ENCODE data around the gene SORBS2.

SORBS2 gene

GRCh38 chr4:185847352-185848097 lies 35.5 kb upstream of the SORBS2 start:
- TF ChIP-seq TOX (CRISPR knock-in tag; IDR thresholded peaks at IDR 0.05; ENCODE audit: borderline replicate concordance) (no peak), ZNF565 (CRISPR knock-in tag; conservative IDR thresholded peaks at IDR 0.05; ENCODE audit: low read depth) (no peak), ZNF8 (CRISPR knock-in tag; IDR thresholded peaks at IDR 0.05) (no peak), GLIS3 (CRISPR knock-in tag; IDR thresholded peaks at IDR 0.05) (no peak), TSHZ2 (CRISPR knock-in tag; IDR thresholded peaks at IDR 0.05) (no peak), CREB5 (CRISPR knock-in tag; IDR thresholded peaks at IDR 0.05; ENCODE audit: low read depth) (no peak), TCF4 (CRISPR knock-in tag; IDR thresholded peaks at IDR 0.05; ENCODE audit: borderline replicate concordance) (no peak), PPARA (CRISPR knock-in tag; IDR thresholded peaks at IDR 0.05; ENCODE audit: borderline replicate concordance) (no peak), PATZ1 (CRISPR knock-in tag; IDR thresholded peaks at IDR 0.05; ENCODE audit: borderline replicate concordance) (no peak), OSR1 (CRISPR knock-in tag; IDR thresholded peaks at IDR 0.05) (no peak), SNAI2 (CRISPR knock-in tag; IDR thresholded peaks at IDR 0.05) (no peak), ARNTL (CRISPR knock-in tag; IDR thresholded peaks at IDR 0.05; ENCODE audit: borderline replicate concordance, low read depth) (no peak), ZNF70 (CRISPR knock-in tag; IDR thresholded peaks at IDR 0.05) (no peak; the same call in 1 of the 2 replicates), ZFP30 (CRISPR knock-in tag; IDR thresholded peaks at IDR 0.05) (no peak), POU6F1 (CRISPR knock-in tag; IDR thresholded peaks at IDR 0.05; ENCODE audit: borderline replicate concordance, low read depth) (no peak)
- peak; percentile 95 for ATAC-seq

DNA sequence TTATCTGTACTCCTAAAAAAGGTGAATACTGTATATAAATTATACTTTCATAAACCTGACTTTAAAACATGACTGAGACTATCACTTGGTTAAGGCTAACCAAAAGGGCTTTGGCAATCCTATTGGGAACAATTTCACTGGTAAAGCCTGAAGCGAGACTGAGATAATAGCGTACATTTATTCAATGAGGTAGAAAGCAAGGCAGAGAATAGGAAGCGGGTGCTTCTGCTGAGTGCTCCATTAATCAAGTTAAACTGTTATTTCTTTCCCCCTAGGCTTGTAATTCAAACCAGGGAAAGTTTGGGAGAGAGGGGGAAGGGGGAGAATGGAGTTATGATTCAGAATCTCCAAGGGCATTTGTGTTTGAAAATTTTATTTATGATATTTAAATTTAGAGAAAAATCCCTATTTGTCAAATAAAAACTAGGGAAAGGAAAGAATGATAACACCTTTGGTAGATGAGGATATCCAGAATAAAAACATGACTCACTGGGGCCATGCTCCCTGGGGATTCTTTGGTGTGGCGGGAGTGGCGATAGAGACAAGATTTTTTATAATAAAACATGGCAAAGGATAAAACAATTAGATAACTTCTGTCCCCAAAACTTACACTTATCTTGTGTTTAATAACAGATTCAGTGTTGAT lies 34.6 kb upstream of the SORBS2 start:
- peak; percentile 39 for ATAC-seq
- TF ChIP-seq ISL1 (CRISPR knock-in tag; IDR thresholded peaks at IDR 0.05) = peak; percentile 66
- 0 out of 2 replicates have a peak, but pooled peaks have one; percentile 60 for TF ChIP-seq TCF4 (CRISPR knock-in tag; IDR thresholded peaks at IDR 0.05; ENCODE audit: borderline replicate concordance)
- no peak for TF ChIP-seq ZFP3 (CRISPR knock-in tag; IDR thresholded peaks at IDR 0.05)

- ATAC-seq = no peak
- peak; percentile 97 for TF ChIP-seq ZNF8 (CRISPR knock-in tag; IDR thresholded peaks at IDR 0.05)
- TF ChIP-seq TCF4 (CRISPR knock-in tag; IDR thresholded peaks at IDR 0.05; ENCODE audit: borderline replicate concordance) = no peak
Observed at GRCh38 chr4:185845966-185846365, 34.0 kb upstream of the SORBS2 start.

DNA sequence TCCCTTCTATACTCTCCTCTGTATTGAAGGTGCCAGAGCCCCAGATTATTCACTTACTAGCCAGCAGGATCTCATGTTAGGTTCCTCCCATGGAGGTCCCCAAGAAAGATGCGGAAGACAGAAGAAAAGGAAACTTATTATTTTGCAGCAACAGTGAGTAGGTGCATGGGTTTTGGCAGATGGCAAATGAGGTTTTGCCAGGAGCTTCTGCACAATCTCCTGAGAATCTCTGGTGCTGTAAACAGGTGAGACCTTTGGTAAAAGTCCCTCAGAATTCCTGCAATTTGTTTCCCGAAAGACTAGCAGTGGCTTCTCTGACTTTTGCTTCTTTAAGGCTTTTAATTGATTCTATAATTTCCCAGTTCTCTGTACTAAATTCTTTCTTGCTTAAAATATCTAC lies 29.5 kb upstream of the SORBS2 start:
- ATAC-seq = no peak
- TF ChIP-seq ZNF70 (CRISPR knock-in tag; IDR thresholded peaks at IDR 0.05) (no peak), ZC3H10 (CRISPR knock-in tag; IDR thresholded peaks at IDR 0.05) (no peak), CSDC2 (CRISPR knock-in tag; IDR thresholded peaks at IDR 0.05) (no peak), POU6F1 (CRISPR knock-in tag; IDR thresholded peaks at IDR 0.05; ENCODE audit: borderline replicate concordance, low read depth) (no peak), ZFP30 (CRISPR knock-in tag; IDR thresholded peaks at IDR 0.05) (no peak), PPARA (CRISPR knock-in tag; IDR thresholded peaks at IDR 0.05; ENCODE audit: borderline replicate concordance) (no peak), ESRRG (CRISPR knock-in tag; IDR thresholded peaks at IDR 0.05) (no peak), BACH2 (CRISPR knock-in tag; IDR thresholded peaks at IDR 0.05; ENCODE audit: borderline replicate concordance) (no peak), GLIS3 (CRISPR knock-in tag; IDR thresholded peaks at IDR 0.05) (no peak), RARB (CRISPR knock-in tag; IDR thresholded peaks at IDR 0.05) (no peak), SNAI2 (CRISPR knock-in tag; IDR thresholded peaks at IDR 0.05) (no peak), ISL1 (CRISPR knock-in tag; IDR thresholded peaks at IDR 0.05) (no peak), ZNF8 (CRISPR knock-in tag; IDR thresholded peaks at IDR 0.05) (no peak), ZFP3 (CRISPR knock-in tag; IDR thresholded peaks at IDR 0.05) (no peak)
- TF ChIP-seq, protein P1, sequence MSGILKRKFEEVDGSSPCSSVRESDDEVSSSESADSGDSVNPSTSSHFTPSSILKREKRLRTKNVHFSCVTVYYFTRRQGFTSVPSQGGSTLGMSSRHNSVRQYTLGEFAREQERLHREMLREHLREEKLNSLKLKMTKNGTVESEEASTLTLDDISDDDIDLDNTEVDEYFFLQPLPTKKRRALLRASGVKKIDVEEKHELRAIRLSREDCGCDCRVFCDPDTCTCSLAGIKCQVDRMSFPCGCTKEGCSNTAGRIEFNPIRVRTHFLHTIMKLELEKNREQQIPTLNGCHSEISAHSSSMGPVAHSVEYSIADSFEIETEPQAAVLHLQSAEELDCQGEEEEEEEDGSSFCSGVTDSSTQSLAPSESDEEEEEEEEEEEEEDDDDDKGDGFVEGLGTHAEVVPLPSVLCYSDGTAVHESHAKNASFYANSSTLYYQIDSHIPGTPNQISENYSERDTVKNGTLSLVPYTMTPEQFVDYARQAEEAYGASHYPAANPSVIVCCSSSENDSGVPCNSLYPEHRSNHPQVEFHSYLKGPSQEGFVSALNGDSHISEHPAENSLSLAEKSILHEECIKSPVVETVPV (CRISPR knock-in tag; IDR thresholded peaks at IDR 0.05) = no peak

All from SK-N-SH treated with all-trans-retinoic acid at 6 μM for 48 hours (cell line).